AG20443 (cell line): ENCODE measurements around the gene LPCAT1.
"Not testable (repeated sequence)": the region's sequence is repeated elsewhere in the genome, so short reads cannot be mapped to it uniquely, and the experiment has no call there.

Source experiments
- DNase-seq: peaks from one replicate; pipeline ENCODE4 v3.0.0; 2012; ENCODE audit warnings: low spot score, mixed read lengths

Gene LPCAT1

DNA sequence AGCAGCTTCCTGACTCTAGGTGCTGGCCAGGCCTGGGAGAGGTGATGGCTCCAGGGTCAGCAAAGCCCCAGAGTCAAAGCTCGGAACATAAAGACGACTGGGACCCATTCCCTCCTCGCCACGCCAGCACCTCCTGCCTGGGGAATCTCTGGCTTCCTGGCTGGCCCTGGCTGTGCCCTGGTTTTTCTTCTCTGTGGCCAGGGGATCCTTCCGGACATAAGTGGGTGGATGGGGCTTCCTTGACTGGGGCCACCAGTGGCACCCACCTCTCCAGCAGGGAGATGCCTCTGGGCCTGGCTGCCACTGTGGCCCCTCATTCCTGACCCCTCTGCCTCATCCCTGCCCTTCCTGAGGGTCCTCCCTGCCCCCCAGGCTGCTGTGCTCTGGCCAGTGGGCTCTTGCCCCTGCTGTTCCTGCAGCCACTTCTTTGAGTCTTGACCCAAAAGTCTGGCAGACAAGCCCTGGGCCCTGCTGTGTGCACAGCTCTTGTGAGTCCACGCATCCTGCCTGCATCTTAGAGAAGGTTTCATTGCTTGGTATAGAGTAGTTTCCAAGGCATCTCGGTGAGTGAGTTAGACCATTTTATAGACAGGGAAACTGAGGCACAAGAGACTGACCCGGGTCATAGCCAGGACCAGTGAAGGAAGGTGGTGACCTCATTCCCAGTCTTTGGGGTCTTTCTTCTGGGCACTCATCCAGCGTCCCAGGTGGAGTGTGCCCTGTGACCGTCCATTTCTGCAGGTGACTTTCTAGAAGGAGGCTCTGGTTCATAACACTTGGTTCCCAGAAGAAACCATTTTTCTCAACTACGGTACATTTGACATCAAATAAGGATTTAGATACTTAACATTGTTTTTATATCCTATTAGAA lies 17.3 kb upstream of the LPCAT1 start:
- DNase-seq: no peak

DNA sequence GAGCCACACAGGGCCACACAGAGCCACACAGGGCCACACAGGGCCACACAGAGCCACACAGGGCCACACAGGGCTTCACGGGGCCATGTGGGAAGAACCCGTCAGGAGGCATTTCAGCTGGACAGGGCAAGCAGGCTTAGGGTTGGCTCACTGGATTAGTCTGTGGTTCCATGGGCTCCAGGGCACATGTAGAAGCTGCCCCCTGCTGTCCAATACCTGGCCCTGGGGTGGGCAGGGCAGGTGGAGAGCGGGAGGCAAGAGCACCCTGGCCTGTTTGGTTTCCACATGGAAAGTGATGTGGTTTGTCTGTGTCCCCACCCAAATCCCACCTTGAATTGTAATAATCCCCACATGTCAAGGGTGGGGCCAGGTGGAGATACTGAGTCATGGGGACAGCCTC lies 16.4 kb upstream of the LPCAT1 start:
- DNase-seq: no peak

DNA sequence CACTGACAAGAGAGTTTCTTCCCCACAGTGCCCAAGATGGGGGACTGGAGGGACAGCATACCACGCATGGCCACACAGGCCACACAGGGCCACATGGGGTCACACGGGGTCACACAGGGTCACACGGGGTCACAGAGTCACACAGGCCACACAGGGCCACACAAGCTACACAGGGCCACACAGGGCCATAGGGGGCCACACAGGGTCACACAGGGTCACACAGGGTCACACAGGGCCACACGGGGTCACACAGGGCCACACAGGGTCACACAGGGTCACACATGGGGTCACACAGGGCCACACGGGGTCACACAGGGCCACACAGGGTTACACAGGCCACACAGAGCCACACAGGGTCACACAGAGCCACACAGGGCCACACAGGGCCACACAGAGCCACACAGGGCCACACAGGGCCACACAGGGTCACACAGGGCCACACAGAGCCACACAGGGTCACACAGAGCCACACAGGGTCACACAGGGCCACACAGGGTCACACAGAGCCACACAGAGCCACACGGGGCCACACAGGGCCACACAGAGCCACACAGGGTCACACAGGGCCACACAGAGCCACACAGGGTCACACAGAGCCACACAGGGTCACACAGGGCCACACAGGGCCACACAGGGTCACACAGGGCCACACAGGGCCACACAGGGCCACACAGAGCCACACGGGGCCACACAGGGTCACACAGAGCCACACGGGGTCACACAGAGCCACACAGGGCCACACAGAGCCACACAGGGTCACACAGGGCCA lies 15.8 kb upstream of the LPCAT1 start:
- DNase-seq: not testable (repeated sequence)

DNA sequence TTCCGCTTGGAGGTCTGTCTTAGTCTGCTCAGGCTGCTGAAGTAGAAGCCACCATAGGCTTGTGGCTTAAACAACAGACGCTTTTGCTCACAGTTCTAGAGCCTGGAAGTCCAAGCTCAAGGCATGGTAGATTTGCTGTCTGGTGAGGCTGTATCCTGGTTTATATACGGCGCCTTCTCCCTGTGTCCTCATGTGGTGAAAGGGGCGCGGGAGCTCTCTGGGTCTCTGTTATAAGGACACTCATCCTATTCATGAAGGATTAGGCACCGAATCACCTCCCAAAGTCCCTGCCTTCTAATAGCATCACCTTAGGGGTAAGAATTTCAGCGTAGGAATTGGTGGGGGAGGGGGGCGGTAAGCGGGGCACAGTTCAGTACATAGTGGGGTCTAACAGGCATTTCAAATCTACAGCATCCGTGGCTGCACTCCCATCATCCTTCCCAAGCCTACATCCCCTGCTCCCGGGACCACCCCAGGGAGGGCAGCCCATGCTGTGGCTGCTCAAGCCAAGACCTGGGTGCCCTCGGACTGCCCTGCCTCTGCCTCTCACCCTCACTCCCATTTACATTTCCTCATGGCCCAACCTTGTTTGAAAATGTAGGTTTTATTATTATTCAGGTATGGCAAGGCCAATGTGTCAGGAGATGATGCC lies 15.1 kb upstream of the LPCAT1 start:
- no peak for DNase-seq

DNA sequence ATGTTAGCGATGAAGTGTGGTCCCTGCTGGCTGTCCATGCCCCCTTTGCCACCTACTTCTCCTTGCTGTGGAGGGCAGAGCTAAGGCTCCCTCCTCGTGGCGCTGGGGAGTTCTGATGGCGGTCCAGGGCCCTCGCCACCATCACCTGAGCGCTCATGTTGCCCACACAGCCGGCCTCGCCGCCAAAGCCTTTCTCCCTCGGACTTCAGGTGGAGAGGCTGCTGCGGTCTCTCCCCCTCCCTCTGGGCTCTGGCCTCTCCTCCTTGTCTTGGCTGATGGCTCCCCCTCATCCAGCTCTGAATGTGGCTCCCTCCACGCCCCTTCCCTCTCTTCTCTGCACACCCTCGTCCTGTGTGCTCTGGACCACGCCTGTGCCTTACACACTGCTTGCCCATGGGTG lies 14.5 kb upstream of the LPCAT1 start:
- DNase-seq: no peak

DNA sequence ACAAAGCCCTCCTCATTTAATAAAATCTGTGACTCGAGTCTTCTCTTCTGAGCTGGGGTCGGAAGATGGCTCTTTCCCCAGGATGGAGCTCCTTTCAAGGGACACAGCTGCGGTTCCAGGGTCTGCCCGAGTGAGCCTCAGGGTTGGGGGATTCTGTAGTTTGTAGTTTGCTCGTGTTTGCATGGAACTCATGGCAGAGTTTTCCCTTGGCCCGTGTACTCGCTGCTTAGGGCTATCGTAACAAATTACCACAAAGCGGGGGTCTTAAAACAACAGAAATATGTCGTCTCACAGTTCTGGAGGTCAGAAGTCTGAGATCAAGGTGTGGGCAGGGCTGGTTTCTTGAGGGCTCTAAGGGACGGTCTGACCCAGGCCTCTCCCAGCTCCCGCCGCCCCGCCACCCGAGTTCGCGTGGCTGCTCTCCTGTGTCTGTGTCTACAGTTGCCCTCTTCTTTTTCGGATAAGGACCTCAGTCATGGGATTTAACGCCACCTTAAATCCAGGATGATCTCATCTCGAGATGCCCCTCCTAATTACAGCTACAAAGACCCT lies 13.9 kb upstream of the LPCAT1 start:
- no peak for DNase-seq

DNA sequence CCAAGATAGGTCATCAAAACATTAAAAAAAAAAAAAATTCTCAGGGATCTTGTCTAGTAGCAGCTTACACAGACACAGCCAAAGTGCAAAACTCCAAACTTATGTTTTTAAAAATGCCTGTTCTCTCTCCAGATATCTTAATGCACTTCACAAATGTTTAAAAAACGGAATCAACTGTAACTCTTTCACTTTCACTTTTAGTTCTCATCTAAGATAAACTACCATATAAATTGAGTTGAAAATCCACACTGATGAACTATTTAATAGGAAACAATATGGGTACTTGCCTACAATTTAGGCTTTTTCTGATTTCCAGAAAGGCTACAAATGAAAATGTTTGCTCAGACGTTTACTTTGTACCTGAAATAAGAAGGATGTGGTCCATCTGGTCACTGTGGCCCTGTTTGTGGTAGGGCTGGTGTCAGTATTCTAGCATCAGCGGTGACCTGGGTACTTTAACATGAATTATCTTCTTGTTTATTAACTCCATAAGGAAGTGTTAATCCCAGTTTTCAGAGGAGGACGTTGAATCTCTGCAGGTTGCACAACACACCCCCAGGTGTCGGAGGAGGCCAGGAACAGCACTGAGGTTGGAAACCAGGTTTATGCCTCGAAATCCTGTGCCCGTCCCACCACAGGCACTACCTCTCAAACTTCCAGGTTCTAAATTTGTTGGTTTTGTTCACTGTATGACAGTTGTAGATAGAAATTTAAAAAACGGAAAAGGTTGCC lies 13.3 kb upstream of the LPCAT1 start:
- DNase-seq: no peak

DNA sequence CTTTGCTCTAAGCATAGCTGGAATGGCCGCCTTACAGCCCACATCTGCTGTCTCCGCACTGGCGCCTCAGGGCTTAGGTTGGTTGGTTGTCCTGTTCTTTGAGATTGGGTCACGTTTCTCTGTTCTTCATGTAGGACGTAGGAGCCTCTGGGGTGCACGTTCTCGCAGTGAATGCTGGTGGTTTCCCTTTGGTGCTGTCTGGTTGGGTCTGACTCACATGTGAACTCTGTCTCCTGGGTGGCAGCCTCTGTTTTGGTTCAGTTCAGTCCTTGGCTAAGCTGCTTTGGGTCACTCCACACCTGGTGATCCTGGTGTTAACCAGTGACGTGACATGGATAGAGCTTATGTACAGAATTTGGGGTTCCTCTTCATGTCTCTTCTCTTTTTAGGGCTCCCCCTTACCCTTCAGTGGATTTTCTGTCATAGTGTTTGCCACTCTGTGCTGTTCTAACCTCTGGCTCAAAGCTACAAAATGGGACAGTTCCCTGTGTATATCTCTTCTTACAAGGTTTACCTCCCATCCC lies 12.6 kb upstream of the LPCAT1 start:
- peak; percentile 58 for DNase-seq

DNA sequence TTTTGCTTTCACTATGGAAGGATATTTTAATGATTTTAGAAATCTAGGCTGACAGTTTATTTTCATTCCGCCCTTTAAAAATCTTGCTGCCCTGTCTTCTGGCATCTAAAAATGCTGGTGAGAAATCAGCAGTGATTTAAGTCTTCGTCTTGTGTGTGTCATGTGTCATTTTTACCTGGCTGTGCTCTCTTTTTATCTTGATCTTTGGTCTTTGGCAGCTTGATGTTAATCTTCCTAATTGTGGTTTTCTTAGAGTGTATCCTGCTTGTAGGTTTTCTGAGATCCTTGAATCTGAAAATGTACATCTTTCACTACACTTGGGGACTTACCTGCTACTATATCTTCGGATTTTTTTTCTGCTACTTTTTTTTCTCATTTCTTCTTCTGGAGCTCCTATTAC lies 11.9 kb upstream of the LPCAT1 start:
- no peak for DNase-seq

DNA sequence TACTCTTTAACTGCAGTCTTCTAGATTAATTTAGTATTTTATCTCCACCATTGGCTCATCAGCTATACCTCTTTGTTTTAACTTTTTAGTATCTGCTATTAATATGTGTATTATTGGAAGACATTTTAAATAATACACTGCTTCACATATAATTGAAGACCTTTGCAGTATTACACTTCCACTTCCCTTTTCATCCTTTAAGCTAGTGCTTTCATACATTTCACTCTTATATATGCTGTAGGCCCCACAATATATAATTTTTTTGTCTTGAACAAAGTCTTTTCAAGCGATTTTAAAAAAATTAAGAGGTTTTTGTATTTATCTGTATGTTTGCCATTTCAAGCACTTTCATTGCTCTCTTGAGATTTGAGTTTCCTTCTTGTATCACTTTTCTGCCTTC lies 8.6 kb upstream of the LPCAT1 start:
- no peak for DNase-seq

DNA sequence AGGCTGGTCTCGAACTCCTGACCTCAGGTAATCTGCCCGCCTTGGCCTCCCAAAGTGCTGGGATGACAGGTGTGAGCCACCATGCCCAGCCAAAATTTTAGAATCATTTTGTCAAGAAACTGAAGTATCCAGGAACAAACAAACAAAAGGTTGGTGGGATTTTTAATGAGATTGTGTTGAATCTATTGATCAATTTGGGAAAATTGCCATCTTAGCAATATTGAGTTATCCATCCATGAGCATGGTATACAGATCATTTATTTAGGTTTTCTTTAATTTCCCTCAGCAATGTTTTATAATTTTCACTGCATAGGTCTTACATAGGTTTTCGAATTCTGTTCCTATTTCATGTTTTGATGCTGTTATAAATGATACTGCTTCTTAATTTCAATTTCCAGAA lies 5.7 kb upstream of the LPCAT1 start:
- no peak for DNase-seq

DNA sequence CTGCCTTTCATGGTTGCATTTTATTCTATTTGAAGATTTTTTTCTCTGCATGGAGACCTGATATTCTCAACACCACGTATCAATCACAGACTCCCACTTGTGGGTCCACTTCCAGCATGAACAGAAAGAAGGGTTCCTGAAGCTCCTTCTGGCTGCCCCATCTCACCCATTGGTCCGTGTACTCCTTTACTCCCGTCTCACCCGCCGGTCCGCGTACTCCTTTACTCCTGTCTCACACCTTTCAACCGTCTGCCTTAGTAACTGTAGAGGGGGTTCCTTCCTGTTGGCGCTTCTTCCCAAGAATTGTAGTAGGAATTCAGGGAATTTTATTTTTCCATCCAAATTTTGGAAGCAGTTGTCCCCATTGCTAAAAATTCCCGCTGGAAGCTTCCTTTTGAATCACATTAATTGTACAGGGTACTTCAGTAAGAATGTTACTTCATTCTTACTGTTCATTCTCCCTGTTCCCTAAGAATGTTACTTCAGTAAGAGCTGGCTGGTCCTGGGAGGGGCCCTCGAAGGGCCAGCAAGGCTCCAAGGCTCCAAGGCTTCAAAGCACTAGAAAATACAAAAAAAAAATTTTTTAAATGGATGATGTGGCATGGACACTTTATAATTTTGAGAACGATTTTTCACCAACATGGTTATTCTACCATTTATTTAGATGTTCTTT lies 3.9 kb upstream of the LPCAT1 start:
- DNase-seq: no peak

DNA sequence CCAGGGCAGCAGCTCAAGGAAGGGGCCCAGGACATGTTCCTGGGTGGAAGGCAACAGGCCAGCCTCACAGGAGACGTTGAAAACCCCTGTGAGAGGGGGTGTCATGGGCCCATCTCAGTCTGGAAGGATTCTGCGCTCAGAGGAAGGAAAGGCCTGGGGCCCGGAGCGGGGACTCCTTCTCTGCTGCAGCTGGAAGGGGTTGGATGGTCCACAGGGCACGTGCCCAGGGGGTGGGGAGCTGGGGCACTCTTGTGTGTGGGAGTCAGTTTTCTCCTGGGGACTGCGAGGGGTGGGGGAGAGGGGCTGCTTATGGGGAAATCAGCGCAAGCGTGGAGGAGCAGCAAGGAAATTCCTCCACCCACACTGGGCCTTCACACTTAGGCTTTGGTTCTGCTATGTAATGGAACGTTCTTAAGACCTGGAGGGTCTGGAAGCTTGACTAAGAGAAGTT lies 2.9 kb upstream of the LPCAT1 start:
- DNase-seq: no peak

DNA sequence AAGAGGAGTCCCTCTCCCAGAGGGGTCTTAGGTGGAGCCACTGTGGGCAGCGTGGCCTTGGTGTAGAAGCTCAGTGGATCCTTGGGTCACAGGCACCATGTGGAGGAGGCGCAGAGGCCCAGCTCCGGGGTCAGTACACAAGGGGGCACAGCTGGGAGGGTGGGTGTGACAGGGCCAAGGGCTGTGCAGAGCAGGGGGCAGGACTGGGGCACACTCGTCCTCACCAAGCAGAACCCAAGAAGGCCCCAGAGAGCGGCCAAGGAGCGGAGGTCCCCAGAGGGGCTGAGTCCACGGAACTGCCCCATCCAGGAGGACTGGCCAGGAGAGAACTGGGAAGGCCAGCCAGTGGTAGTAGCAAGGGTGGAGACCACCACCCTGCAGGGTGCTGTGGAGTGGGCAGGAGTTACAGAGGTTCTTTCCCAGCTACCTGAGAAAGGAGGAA lies 2.5 kb upstream of the LPCAT1 start:
- DNase-seq: no peak

DNA sequence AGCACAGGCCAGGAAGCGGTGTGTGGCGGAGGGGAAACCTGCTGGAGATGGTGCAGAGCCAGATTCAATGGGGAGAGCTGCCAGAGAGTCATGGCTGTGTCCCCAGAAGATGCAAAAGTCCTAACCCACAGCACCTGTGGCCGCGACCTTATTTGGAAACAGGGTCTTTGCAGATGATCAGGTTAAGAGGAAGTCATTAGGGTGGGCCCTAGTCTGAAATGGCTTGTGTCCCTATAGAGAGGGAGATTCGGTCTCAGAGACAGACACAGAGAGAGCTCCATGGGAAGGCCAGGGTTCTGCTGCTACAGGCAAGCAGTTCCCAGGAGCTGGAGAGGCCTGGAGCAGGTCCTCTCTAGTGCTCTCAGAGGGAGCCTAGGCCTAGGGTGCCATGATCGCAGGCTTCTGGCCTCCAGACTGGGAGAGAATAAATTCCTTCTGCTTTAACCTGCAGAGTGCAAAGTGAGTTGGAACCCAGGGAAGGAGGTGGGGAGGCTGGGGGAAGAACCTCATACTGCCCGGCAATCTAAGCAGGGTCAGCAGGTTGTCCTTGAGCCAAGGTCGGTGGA lies 1.9 kb upstream of the LPCAT1 start:
- DNase-seq: no peak

DNA sequence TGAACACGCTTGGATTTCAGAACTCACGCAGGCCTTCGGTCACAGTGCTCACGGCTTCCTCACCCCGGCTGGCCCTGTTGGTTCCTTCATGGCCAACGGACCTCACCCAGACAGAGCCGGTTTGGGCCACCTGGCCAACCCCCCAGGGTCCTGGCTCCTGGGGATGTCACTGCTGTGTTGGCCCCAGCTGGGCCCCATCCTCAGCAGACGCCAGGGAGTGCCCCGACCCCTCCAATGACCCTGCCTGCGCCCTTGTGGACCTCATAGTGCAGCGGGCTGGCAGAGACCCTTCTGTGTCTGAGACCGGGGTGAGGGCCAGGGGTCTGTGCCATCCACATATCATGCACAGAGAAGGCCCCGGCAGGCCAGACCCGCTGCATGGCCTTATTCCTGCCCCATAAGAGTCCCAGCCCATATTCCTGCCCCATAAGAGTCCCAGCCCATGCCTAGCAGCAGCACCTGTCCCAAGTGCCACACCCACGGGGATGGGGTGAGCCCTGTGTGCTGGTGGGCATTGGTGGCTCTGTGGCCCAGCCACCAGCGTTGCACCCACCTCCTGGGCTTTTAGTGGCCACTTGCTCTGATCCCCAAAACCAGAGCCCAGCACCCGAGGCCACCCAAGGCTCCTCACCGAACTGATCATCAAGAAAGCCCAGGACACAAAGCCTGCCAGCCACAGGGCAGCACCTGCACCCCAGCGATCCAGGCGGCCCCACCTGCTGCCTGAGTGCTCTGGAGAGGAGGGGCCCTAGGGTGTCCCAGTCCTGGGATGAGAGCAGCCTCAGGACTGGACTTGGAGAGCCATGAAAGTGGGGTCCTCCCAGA lies 1.3 kb upstream of the LPCAT1 start:
- DNase-seq: no peak

DNA sequence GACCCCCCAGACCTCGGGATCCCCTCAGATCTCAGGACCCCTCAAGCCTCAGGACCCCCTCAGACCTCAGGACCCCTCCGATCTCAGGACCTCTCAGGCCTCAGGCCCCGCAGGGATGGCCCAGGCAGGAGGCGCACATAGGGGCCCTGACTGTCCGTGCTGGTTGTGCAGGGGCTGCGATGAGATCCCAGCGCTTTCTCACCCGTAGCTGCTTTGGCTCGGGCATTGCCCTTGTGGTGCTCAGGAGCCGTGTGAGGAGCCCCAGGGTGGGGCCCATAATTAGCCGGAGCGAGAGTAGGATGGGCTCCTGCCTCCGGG lies 680 bp upstream of the LPCAT1 start:
- DNase-seq: no peak

DNA sequence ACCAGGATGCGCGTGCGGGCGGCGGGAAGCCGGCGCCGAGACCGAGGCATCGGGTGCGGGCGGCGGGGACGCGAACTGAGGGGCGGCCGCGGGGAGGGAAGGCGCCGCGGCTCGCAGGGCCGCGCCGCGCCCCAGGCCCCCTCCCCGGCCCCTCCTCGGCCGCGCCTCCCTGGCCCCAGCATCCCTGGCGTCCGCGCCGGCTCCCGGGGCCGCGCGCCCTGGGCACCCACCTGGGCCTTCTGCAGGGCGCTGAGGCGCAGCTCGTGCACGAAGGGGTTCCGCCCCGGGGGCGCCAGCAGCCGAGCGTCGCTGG lies 324 bp downstream of the LPCAT1 start:
- peak; percentile 47 for DNase-seq

DNA sequence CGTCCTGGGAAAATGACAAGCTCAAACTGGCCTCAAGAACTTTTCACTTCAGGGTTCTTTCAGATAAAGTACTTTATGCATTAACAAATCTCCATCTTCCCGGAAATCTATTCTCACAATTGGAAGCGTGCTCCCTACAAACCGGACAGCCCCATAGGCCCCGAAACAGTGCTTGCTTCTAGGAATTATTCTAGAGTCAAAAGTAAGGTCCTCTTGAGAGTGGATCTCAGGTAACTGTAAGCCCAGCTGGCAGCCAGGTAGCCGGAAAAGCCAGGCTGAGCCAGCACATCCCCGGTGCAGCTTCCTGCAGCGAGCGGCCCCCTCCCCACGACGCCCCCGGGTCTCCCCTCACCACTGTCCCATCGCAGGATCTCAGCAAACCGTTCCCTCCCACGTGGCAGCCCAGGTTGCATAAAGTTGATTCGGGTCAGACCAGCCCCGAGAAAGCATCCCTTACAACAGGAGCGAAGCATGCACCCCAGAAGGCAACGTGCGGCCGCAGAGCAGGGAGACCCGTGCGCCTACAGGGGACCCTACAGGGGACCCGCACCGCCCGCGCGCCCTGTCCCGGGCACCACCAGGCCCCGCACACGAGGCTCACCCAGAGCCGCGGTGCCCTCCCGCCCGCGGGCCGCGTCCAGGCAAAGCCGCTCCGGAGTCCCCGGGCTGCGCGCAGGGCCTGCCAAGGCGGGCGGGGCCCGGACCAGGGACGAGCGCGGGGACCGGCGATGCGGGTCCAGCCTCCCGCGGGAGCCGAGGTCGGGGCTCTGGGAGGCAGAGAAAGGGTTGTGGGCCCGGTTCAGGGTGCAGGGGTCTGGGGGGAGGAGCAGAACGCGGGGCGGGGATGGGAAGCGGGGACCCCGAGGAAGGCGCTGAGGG lies 920 bp downstream of the LPCAT1 start:
- peak; percentile 61 for DNase-seq
